ENCODE results near the gene GNAQ.

DNA sequence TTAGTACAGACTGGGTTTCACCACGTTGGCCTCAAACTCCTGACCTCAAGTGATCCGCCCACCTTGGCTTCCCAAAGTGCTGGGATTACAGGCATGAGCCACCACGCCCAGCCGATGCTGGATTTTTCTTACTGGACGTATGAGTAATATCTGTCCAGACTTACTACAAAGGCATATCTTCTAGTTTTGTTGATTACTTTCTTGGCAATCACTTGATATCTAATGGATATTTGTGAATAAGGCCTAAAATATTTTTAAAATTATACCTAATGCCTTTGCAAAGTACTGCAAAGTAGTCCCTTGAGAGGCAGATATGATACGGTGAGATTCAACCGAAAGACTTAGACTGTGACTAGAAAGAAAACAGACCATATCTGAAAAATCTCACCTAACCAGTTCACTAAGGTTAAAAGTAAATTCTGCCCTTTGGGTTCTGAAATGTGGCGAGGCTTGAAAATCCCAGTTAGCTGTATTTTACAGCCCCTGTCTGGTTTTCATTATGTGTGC is 152.1 kb downstream of the GNAQ start:
- TF ChIP-seq, protein P1, sequence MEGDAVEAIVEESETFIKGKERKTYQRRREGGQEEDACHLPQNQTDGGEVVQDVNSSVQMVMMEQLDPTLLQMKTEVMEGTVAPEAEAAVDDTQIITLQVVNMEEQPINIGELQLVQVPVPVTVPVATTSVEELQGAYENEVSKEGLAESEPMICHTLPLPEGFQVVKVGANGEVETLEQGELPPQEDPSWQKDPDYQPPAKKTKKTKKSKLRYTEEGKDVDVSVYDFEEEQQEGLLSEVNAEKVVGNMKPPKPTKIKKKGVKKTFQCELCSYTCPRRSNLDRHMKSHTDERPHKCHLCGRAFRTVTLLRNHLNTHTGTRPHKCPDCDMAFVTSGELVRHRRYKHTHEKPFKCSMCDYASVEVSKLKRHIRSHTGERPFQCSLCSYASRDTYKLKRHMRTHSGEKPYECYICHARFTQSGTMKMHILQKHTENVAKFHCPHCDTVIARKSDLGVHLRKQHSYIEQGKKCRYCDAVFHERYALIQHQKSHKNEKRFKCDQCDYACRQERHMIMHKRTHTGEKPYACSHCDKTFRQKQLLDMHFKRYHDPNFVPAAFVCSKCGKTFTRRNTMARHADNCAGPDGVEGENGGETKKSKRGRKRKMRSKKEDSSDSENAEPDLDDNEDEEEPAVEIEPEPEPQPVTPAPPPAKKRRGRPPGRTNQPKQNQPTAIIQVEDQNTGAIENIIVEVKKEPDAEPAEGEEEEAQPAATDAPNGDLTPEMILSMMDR (conservative IDR thresholded peaks at IDR 0.05 in 1 of 2, IDR thresholded peaks at IDR 0.05 in 1 of 2; ENCODE audit: extremely low read depth in 1 of 2, insufficient read depth in 1 of 2, low read depth in 1 of 2, low read length in 2 of 2) = no peak
- TF ChIP-seq EZH2 (IDR thresholded peaks at IDR 0.05; ENCODE audit: borderline replicate concordance, low read length) = no peak
